OCI-LY1 (cell line): ENCODE results near the gene APC2.
"Not testable (repeated sequence)": the region's sequence is repeated elsewhere in the genome, so short reads cannot be mapped to it uniquely, and the experiment has no call there.

Experiments
- H2AFZ ChIP-seq: fragments of 200-600 bp; sonication (generic), shearing (Covaris generic); 2 replicates; pipeline ENCODE4 v1.6.0; 2014; ENCODE audit warnings: antibody characterized with exemption, mild to moderate bottlenecking, low read length
- H3F3A ChIP-seq: fragments of 200-600 bp; sonication (generic), shearing (Covaris generic); 2 replicates; pipeline ENCODE4 v1.6.0; 2014; ENCODE audit warnings: mild to moderate bottlenecking, antibody characterized with exemption, low read length, moderate library complexity; ENCODE audit not compliant: insufficient read depth
- H3K27ac ChIP-seq: fragments of 200-600 bp; sonication (generic); 2 replicates; pipeline ENCODE4 v1.5.1; 2014; ENCODE audit warnings: low read length, mixed run types, mild to moderate bottlenecking, low read depth; ENCODE audit not compliant: poor library complexity, severe bottlenecking
- H3K27me3 ChIP-seq: fragments of 200-600 bp; sonication (generic); 2 replicates; pipeline ENCODE4 v1.6.0; 2014; ENCODE audit warnings: antibody characterized with exemption, mild to moderate bottlenecking, low read length, moderate library complexity; ENCODE audit not compliant: insufficient read depth
- H3K36me3 ChIP-seq: fragments of 200-600 bp; sonication (generic); 2 replicates; pipeline ENCODE4 v1.6.1; 2014; ENCODE audit warnings: mild to moderate bottlenecking, antibody characterized with exemption, low read length, moderate library complexity, mixed read lengths; ENCODE audit not compliant: insufficient read depth
- H3K4me1 ChIP-seq: fragments of 200-600 bp; sonication (generic); 2 replicates; pipeline ENCODE4 v1.5.1; 2014; ENCODE audit warnings: mild to moderate bottlenecking, low read length, moderate library complexity; ENCODE audit not compliant: insufficient read depth, severe bottlenecking
- H3K4me2 ChIP-seq: fragments of 200-600 bp; sonication (generic), shearing (Covaris generic); 2 replicates; pipeline ENCODE4 v1.6.1; 2014; ENCODE audit warnings: low read length
- H3K4me3 ChIP-seq: fragments of 200-600 bp; sonication (generic); 2 replicates; pipeline ENCODE4 v1.5.1; 2014; ENCODE audit warnings: low read length, low read depth, mild to moderate bottlenecking, mixed read lengths; ENCODE audit not compliant: poor library complexity, severe bottlenecking
- H3K79me2 ChIP-seq: fragments of 200-600 bp; shearing (Covaris generic); 2 replicates; pipeline ENCODE4 v1.6.1; 2016; ENCODE audit warnings: mixed run types, low read length, mixed read lengths; ENCODE audit not compliant: insufficient read depth
- H3K9ac ChIP-seq: fragments of 200-600 bp; sonication (generic), shearing (Covaris generic); 2 replicates; pipeline ENCODE4 v1.6.1; 2014; ENCODE audit warnings: mild to moderate bottlenecking, low read length, mixed read lengths
- H3K9me2 ChIP-seq: fragments of 200-600 bp; sonication (generic), shearing (Covaris generic); 2 replicates; pipeline ENCODE4 v1.6.1; 2014; ENCODE audit warnings: low read depth, mild to moderate bottlenecking, low read length, mixed read lengths
- H3K9me3 ChIP-seq: fragments of 200-600 bp; shearing (Covaris generic); 2 replicates; pipeline ENCODE4 v1.6.1; 2014; ENCODE audit warnings: low read length, mixed read lengths
- H4K20me1 ChIP-seq: fragments of 200-600 bp; sonication (generic), shearing (Covaris generic); 2 replicates; pipeline ENCODE4 v1.6.0; 2016; ENCODE audit warnings: mild to moderate bottlenecking, low read length; ENCODE audit not compliant: insufficient read depth
- EZH2 ChIP-seq: fragments of 200-600 bp; sonication (generic), shearing (Covaris generic); IDR thresholded peaks from 2 replicates; pipeline ENCODE4 v1.8.0; 2017; ENCODE audit warnings: borderline replicate concordance, mixed run types, mild to moderate bottlenecking, antibody characterized with exemption, low read length, moderate library complexity, mixed read lengths
- TF ChIP-seq, protein P1 (sequence below): fragments of 200-600 bp; sonication (generic), shearing (Covaris generic); IDR thresholded peaks from 2 replicates; pipeline ENCODE4 v1.5.1; 2017; ENCODE audit warnings: mild to moderate bottlenecking, antibody characterized with exemption, low read length, moderate library complexity, mixed read lengths

Gene APC2

GRCh38 chr19:1497578-1498235 lies 47.8 kb downstream of the APC2 start:
- no peaks in the 10 kb centered on the region for H3K4me1 ChIP-seq
- TF ChIP-seq, protein P1, sequence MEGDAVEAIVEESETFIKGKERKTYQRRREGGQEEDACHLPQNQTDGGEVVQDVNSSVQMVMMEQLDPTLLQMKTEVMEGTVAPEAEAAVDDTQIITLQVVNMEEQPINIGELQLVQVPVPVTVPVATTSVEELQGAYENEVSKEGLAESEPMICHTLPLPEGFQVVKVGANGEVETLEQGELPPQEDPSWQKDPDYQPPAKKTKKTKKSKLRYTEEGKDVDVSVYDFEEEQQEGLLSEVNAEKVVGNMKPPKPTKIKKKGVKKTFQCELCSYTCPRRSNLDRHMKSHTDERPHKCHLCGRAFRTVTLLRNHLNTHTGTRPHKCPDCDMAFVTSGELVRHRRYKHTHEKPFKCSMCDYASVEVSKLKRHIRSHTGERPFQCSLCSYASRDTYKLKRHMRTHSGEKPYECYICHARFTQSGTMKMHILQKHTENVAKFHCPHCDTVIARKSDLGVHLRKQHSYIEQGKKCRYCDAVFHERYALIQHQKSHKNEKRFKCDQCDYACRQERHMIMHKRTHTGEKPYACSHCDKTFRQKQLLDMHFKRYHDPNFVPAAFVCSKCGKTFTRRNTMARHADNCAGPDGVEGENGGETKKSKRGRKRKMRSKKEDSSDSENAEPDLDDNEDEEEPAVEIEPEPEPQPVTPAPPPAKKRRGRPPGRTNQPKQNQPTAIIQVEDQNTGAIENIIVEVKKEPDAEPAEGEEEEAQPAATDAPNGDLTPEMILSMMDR = no peak
- TF ChIP-seq EZH2 = no peak

DNA sequence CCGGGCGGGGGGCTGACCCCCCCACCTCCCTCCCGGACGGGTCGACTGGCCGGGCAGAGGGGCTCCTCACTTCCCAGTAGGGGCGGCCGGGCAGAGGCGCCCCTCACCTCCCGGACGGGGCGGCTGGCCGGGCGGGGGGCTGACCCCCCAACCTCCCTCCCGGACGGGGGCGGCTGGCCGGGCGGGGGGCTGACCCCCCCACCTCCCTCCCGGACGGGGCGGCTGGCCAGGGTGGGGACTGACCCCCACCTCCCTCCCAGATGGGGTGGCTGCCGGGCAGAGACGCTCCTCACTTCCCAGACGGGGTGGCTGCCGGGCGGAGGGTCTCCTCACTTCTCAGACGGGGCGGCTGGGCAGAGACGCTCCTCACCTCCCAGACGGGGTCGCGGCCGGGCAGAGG lies 49.3 kb downstream of the APC2 start:
- not testable (repeated sequence) for H3K4me3 ChIP-seq, H4K20me1 ChIP-seq, H3K9me2 ChIP-seq, H3K9ac ChIP-seq, H3K27me3 ChIP-seq, H2AFZ ChIP-seq, H3K27ac ChIP-seq, H3K36me3 ChIP-seq, H3K4me2 ChIP-seq, H3K9me3 ChIP-seq, H3F3A ChIP-seq, H3K4me1 ChIP-seq, H3K79me2 ChIP-seq

More at GRCh38 chr19:1497578-1498235, 47.8 kb downstream of the APC2 start:
- Histone ChIP-seq H3K27ac (no peak overlapping the region), H3K4me2 (no peak overlapping the region), H3F3A (no peaks in the 10 kb centered on the region), H3K36me3 (no peaks in the 10 kb centered on the region), H3K27me3 (no peaks in the 10 kb centered on the region), H4K20me1 (no peaks in the 10 kb centered on the region), H3K9ac (no peak overlapping the region), H3K4me3 (no peak overlapping the region), H3K79me2 (no peaks in the 10 kb centered on the region), H3K9me3 (no peaks in the 10 kb centered on the region), H3K9me2 (no peaks in the 10 kb centered on the region), H2AFZ (no peak overlapping the region)

GRCh38 chr19:1501200-1501595 lies 51.3 kb downstream of the APC2 start:
- no peaks in the 10 kb centered on the region for H3K79me2 ChIP-seq
- no peaks in the 10 kb centered on the region for H3F3A ChIP-seq
- H4K20me1 ChIP-seq = no peaks in the 10 kb centered on the region
- TF ChIP-seq, protein P1 = no peak
- H3K4me2 ChIP-seq = no peak overlapping the region
- H3K27ac ChIP-seq = no peak overlapping the region
- no peaks in the 10 kb centered on the region for H3K36me3 ChIP-seq
- H3K4me1 ChIP-seq = no peaks in the 10 kb centered on the region
- no peak overlapping the region for H3K9ac ChIP-seq
- no peak overlapping the region for H2AFZ ChIP-seq
- no peaks in the 10 kb centered on the region for H3K9me3 ChIP-seq
- no peaks in the 10 kb centered on the region for H3K9me2 ChIP-seq
- peaks cover 5% of the 10 kb centered on the region; the same call in 1 of the 2 replicates for H3K27me3 ChIP-seq
- no peak overlapping the region for H3K4me3 ChIP-seq

DNA sequence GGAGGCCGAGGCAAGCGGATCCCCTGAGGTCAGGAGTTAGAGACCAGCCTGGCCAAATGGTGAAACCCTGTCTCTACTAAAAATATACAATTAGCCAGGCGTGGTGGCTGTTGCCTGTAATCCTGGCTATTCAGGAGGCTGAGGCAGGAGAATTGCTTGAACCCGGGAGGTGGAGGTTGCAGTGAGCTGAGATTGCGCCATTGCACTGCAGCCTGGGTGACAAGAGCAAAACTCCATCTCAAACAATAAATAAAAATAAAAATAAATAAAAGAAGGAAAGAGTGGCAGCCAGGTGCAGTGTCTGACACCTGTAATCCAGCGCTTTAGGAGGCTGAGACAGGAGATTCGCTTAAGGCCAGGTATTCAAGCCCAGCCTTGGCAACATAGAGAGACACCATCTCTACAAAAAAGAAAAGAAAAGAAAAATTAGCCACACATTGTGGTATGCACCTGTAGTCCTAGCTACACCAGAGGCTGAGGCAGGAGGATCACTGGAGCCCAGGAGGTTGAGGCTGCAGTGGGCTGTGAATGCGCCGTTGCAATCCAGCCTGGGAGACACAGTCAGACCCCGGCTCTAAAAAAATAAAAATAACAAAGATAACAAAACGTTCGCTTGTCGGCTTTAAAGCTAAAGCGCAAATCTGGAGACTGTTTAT lies 52.6 kb downstream of the APC2 start:
- H3K4me1 ChIP-seq = no peaks in the 10 kb centered on the region
- H3K4me3 ChIP-seq = no peak overlapping the region
- no peak overlapping the region for H3K27ac ChIP-seq
- no peaks in the 10 kb centered on the region for H3K36me3 ChIP-seq
- no peaks in the 10 kb centered on the region for H3K9me2 ChIP-seq
- H3K9ac ChIP-seq = no peak overlapping the region
- no peak overlapping the region for H3K4me2 ChIP-seq
- no peak overlapping the region for H2AFZ ChIP-seq
- no peaks in the 10 kb centered on the region for H4K20me1 ChIP-seq
- TF ChIP-seq, protein P1 = no peak
- no peak for TF ChIP-seq EZH2
- no peaks in the 10 kb centered on the region for H3F3A ChIP-seq
- H3K9me3 ChIP-seq = no peaks in the 10 kb centered on the region
- H3K27me3 ChIP-seq = peaks cover 5% of the 10 kb centered on the region; the same call in 1 of the 2 replicates
- H3K79me2 ChIP-seq = no peaks in the 10 kb centered on the region
